ENCODE measurements around the gene APP.
A peak's percentile ranks its signal among the peaks of the same experiment; 100 is the strongest.

The APP gene

DNA sequence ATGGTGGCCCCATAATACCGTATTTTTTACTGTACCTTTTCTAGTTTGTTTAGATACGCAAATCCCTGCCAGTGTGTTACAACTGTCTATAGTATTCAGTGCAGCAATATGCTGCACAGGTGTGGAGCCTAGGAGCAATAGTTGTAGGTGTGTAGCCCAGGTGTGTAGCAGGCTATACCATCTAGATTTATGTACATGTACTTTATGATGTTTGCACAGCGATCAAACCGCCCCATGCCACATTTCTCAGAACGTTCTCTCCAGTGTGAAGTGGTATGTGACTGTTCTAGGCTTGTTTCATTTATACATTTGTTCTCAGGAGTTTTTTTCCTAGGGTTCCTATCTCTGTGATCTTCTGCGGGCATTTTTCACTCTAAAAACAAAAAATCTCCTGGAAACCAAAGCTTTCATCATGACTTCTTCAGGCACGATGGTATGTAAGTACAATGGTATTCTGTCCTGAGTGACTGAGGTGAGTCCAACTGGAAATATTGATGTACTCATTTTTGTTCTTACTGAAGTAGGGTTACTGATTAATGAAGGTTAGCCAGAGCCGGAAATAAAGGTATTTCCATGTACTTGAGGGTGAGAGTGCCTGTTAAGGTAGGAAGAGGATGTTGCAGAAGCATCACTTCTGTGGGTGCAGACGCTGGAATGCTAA is 282.8 kb downstream of the APP start:
- Histone ChIP-seq H3K9me3 (no peaks in the 10 kb centered on the region), H3K4me1 (no peaks in the 10 kb centered on the region), H3K27me3 (no peaks in the 10 kb centered on the region), H3K4me3 (ENCODE audit: low read depth, low read length) (no peak overlapping the region), H3K36me3 (peaks cover 23% of the 10 kb centered on the region)
- TF ChIP-seq, protein P1, sequence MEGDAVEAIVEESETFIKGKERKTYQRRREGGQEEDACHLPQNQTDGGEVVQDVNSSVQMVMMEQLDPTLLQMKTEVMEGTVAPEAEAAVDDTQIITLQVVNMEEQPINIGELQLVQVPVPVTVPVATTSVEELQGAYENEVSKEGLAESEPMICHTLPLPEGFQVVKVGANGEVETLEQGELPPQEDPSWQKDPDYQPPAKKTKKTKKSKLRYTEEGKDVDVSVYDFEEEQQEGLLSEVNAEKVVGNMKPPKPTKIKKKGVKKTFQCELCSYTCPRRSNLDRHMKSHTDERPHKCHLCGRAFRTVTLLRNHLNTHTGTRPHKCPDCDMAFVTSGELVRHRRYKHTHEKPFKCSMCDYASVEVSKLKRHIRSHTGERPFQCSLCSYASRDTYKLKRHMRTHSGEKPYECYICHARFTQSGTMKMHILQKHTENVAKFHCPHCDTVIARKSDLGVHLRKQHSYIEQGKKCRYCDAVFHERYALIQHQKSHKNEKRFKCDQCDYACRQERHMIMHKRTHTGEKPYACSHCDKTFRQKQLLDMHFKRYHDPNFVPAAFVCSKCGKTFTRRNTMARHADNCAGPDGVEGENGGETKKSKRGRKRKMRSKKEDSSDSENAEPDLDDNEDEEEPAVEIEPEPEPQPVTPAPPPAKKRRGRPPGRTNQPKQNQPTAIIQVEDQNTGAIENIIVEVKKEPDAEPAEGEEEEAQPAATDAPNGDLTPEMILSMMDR (IDR thresholded peaks at IDR 0.05; ENCODE audit: low read depth, low read length), result no peak
- no peak for DNase-seq

DNA sequence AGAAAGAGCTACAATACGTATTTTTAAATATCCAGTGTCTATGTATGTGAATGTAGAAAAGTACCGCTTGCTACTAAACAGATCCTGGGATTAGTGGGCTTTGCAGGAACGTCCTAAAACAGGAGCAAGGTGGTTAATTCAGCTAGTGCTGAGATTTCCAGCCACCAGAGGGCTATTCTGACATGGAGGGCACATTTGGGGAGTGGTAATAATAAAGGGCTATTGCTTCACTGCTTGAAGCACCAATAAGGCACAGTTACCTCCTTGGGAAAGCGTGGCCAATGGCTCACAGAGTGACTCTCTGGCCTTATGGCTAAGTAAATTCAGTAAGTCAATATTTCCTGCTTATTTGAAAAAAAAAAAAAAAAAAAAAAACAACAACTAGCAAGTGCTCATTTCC is 283.4 kb downstream of the APP start:
- peaks cover 23% of the 10 kb centered on the region for H3K36me3 ChIP-seq

DNA sequence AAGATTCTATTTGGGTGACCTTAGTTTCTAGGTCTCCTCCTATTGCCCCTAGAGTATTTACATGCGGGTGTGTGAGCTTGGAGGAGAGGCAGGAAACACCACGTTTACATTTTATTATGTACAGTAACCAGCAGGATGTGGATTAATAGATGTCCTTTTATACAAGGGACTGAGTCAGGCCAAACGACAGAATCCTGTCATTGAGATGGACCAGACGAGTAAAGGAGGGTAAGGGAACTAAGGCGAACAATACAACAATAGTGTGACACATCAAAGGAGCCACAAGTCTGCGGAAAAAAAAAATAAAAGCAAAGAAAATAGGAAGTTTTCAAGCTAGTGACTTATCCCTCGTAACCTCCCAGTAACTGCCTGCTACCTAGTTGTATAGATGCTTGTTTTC is 284.7 kb downstream of the APP start:
- Histone ChIP-seq H3K9me3 (no peaks in the 10 kb centered on the region), H3K4me1 (no peaks in the 10 kb centered on the region), H3K4me3 (ENCODE audit: low read depth, low read length) (no peak overlapping the region), H3K27me3 (no peaks in the 10 kb centered on the region), H3K36me3 (peaks cover 24% of the 10 kb centered on the region)
- TF ChIP-seq, protein P1 (IDR thresholded peaks at IDR 0.05; ENCODE audit: low read depth, low read length), result no peak
- DNase-seq, result no peak

More for the DNA sequence above, 283.4 kb downstream of the APP start:
- Histone ChIP-seq H3K27me3 (no peaks in the 10 kb centered on the region), H3K4me1 (no peaks in the 10 kb centered on the region), H3K9me3 (no peaks in the 10 kb centered on the region), H3K4me3 (ENCODE audit: low read depth, low read length) (no peak overlapping the region)
- TF ChIP-seq, protein P1 (IDR thresholded peaks at IDR 0.05; ENCODE audit: low read depth, low read length), result peak; percentile 31
- DNase-seq, result no peak

DNA sequence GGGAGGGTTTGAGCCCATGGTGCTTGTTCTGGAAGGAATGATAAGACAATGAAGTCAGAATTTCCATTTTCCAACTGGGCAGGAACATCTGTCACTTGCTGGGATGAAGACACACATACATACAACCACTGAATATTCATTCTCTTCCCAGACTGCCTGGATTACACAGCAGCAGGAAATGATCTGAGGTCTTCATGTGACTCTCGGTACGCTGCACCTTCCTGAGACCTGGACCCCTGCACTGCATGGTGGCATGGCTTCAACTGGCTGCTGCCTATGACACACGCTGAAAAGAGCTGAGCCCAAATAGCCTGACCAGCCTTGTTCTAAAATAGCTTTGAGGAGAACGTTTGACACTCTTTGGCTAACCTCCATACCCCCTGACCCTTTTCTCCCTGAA is 285.2 kb downstream of the APP start:
- TF ChIP-seq, protein P1 (IDR thresholded peaks at IDR 0.05; ENCODE audit: low read depth, low read length), result no peak
- Histone ChIP-seq H3K9me3 (no peaks in the 10 kb centered on the region), H3K27me3 (no peaks in the 10 kb centered on the region), H3K36me3 (peaks cover 23% of the 10 kb centered on the region), H3K4me1 (no peaks in the 10 kb centered on the region), H3K4me3 (ENCODE audit: low read depth, low read length) (no peak overlapping the region)
- DNase-seq, result no peak

DNA sequence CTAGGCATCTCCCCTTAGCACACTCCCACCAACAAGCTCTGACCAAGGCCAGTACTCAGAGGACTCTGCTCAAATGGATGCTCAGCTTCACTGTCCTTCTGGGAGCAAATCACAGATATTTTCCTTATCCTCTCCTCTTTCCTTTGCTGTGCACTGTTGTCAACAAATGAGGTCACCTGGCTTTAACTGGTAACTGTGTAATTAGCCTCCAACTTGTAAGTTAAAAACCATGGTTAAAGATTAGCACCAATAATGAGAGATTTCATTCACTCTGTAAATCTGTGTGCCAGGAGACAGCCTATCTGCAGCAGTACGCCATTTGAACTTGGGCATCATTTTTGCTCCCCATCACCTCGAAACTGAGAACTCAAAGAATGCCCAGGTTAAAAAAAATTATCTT is 286.3 kb downstream of the APP start:
- H3K4me1 ChIP-seq, result no peaks in the 10 kb centered on the region
- peaks cover 27% of the 10 kb centered on the region for H3K36me3 ChIP-seq
- H3K4me3 ChIP-seq (ENCODE audit: low read depth, low read length), result no peak overlapping the region
- no peaks in the 10 kb centered on the region for H3K9me3 ChIP-seq
- DNase-seq, result no peak
- TF ChIP-seq, protein P1 (IDR thresholded peaks at IDR 0.05; ENCODE audit: low read depth, low read length), result no peak
- no peaks in the 10 kb centered on the region for H3K27me3 ChIP-seq

DNA sequence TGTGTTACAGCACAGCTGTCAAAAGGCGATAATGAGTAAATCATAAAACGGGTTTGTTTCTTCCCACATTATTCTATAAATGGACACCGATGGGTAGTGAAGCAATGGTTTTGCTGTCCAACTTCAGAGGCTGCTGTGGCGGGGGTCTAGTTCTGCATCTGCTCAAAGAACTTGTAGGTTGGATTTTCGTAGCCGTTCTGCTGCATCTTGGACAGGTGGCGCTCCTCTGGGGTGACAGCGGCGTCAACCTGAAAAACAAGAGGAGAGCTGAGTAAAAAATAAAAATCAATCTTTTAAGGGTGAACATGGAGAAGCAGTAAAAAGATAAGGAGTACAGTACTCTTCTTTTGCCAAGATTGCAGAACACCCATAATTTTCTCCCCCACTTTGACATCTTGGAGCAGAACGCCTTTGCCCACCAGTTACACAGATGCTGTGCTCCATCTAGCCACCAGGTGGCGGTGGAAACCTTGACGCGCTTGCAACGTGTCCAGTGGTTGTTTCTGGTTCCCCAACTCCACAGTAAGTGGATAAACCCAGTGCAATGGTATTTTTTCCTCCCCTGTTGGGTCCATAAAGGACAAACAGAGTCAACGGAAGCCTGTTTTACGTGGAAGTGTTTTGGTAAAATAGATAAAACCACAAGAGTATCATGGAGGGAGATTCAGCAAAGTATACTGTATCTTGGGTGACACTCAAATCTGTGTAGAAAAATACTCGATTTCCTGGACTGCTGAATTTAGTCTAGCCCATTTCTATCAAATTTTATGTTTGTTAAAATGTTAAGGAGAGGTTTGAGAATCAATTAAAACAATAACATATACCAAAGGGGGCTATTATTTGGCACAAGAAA is 288.8 kb downstream of the APP start:
- Histone ChIP-seq H3K27me3 (no peaks in the 10 kb centered on the region), H3K4me1 (no peaks in the 10 kb centered on the region), H3K9me3 (no peaks in the 10 kb centered on the region), H3K4me3 (ENCODE audit: low read depth, low read length) (no peak overlapping the region), H3K36me3 (peaks cover 14% of the 10 kb centered on the region)
- TF ChIP-seq, protein P1 (IDR thresholded peaks at IDR 0.05; ENCODE audit: low read depth, low read length), result peak; percentile 98
- DNase-seq, result peak; percentile 70
